K562 (cell line): Measurements from ENCODE around the gene NKX2-8. TPM values are rescaled to one million over a fixed set of nuclear protein-coding genes. Genes with fewer than 3 reads are reported as not detected.

Experiments
- polyA plus RNA-seq, 8 experiments: library from polyadenylated mRNA; depleted of rRNA in 4 of 8; stranded (reverse) in 5 of 8; unstranded in 3 of 8; fragments of >200 nt; fragmentation: Nextera tagmentation in 2 of 8; fragmentation: Illumina TruSeq in 1 of 8; extraction: Ambion mirVana in 2 of 8; extraction: Trizol in 1 of 8; gene quantifications; 2 replicates each; pipeline versions ENCODE4 v1.2.1 to v1.2.3, GENCODE V29; 2011 to 2014; ENCODE audit warnings: inconsistent platforms in 1 of 8, missing spikeins in 1 of 8
- total RNA-seq, 7 experiments: library from RNA; depleted of rRNA in 6 of 7; stranded (reverse); fragments of >200 nt in 6 of 7; fragmentation: Illumina TruSeq in 2 of 7; extraction: Trizol in 2 of 7; gene quantifications; 2 replicates each; pipeline versions ENCODE4 v1.2.1 to v1.2.3, GENCODE V29; 2011 to 2021; ENCODE audit warnings: low replicate concordance in 1 of 7
- TF ChIP-seq, protein P1 (sequence below): fragments of 450-650 bp; IDR thresholded peaks from 2 replicates; pipeline ENCODE4 v1.6.1; 2016; ENCODE audit warnings: mild to moderate bottlenecking, moderate library complexity

NKX2-8 gene
- total and polyA plus RNA-seq, 9 of the 15 experiments (the other 6 are each of a cell fraction or from before 2014, with no cell fraction given) = not detected

DNA sequence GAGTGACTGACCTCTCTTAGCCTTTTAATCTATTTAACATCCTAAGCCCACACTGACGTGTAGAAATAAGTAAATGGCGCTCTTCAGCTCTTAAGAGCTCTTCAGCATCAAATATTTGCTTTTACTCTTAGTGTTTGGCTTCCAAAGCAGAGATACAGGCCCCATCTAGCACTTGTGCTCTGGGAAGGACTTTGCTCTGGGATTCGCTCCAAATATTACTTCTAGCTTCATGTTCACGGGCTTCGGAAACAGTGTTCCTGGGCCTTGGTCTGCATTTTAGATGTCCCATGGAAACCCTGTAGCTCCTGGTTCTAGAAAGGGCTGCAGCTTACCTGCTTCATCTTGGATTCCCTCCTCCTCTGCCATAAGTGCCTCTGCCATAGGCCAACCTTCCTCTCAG lies 2.7 kb upstream of the NKX2-8 start (continued):
- TF ChIP-seq, protein P1, sequence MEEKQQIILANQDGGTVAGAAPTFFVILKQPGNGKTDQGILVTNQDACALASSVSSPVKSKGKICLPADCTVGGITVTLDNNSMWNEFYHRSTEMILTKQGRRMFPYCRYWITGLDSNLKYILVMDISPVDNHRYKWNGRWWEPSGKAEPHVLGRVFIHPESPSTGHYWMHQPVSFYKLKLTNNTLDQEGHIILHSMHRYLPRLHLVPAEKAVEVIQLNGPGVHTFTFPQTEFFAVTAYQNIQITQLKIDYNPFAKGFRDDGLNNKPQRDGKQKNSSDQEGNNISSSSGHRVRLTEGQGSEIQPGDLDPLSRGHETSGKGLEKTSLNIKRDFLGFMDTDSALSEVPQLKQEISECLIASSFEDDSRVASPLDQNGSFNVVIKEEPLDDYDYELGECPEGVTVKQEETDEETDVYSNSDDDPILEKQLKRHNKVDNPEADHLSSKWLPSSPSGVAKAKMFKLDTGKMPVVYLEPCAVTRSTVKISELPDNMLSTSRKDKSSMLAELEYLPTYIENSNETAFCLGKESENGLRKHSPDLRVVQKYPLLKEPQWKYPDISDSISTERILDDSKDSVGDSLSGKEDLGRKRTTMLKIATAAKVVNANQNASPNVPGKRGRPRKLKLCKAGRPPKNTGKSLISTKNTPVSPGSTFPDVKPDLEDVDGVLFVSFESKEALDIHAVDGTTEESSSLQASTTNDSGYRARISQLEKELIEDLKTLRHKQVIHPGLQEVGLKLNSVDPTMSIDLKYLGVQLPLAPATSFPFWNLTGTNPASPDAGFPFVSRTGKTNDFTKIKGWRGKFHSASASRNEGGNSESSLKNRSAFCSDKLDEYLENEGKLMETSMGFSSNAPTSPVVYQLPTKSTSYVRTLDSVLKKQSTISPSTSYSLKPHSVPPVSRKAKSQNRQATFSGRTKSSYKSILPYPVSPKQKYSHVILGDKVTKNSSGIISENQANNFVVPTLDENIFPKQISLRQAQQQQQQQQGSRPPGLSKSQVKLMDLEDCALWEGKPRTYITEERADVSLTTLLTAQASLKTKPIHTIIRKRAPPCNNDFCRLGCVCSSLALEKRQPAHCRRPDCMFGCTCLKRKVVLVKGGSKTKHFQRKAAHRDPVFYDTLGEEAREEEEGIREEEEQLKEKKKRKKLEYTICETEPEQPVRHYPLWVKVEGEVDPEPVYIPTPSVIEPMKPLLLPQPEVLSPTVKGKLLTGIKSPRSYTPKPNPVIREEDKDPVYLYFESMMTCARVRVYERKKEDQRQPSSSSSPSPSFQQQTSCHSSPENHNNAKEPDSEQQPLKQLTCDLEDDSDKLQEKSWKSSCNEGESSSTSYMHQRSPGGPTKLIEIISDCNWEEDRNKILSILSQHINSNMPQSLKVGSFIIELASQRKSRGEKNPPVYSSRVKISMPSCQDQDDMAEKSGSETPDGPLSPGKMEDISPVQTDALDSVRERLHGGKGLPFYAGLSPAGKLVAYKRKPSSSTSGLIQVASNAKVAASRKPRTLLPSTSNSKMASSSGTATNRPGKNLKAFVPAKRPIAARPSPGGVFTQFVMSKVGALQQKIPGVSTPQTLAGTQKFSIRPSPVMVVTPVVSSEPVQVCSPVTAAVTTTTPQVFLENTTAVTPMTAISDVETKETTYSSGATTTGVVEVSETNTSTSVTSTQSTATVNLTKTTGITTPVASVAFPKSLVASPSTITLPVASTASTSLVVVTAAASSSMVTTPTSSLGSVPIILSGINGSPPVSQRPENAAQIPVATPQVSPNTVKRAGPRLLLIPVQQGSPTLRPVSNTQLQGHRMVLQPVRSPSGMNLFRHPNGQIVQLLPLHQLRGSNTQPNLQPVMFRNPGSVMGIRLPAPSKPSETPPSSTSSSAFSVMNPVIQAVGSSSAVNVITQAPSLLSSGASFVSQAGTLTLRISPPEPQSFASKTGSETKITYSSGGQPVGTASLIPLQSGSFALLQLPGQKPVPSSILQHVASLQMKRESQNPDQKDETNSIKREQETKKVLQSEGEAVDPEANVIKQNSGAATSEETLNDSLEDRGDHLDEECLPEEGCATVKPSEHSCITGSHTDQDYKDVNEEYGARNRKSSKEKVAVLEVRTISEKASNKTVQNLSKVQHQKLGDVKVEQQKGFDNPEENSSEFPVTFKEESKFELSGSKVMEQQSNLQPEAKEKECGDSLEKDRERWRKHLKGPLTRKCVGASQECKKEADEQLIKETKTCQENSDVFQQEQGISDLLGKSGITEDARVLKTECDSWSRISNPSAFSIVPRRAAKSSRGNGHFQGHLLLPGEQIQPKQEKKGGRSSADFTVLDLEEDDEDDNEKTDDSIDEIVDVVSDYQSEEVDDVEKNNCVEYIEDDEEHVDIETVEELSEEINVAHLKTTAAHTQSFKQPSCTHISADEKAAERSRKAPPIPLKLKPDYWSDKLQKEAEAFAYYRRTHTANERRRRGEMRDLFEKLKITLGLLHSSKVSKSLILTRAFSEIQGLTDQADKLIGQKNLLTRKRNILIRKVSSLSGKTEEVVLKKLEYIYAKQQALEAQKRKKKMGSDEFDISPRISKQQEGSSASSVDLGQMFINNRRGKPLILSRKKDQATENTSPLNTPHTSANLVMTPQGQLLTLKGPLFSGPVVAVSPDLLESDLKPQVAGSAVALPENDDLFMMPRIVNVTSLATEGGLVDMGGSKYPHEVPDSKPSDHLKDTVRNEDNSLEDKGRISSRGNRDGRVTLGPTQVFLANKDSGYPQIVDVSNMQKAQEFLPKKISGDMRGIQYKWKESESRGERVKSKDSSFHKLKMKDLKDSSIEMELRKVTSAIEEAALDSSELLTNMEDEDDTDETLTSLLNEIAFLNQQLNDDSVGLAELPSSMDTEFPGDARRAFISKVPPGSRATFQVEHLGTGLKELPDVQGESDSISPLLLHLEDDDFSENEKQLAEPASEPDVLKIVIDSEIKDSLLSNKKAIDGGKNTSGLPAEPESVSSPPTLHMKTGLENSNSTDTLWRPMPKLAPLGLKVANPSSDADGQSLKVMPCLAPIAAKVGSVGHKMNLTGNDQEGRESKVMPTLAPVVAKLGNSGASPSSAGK = no peak
